Kidney epithelial cell (primary cell): ENCODE data around the gene DAPK1. TPM values are rescaled to one million over a fixed set of nuclear protein-coding genes. Genes with fewer than 3 reads are reported as not detected.

ENCODE experiments used
- DNase-seq: peaks from one replicate; pipeline ENCODE4 v3.0.0-alpha.2; 2010; ENCODE audit warnings: low read depth
- H3K27me3 ChIP-seq: 2 replicates; pipeline ENCODE4 v1.6.0; 2011; ENCODE audit warnings: low read length; ENCODE audit not compliant: control insufficient read depth, insufficient read depth
- H3K36me3 ChIP-seq: 2 replicates; pipeline ENCODE4 v1.5.1; 2011; ENCODE audit warnings: low read length; ENCODE audit not compliant: control insufficient read depth, insufficient read depth
- H3K4me3 ChIP-seq: 2 replicates; pipeline ENCODE4 v1.5.1; 2011; ENCODE audit warnings: low read depth, mild to moderate bottlenecking, control low read depth, low read length
- total RNA-seq: library from RNA; depleted of rRNA; stranded (reverse); fragments of >200 nt; gene quantifications from 2 replicates; pipeline ENCODE4 v1.2.3, GENCODE V29; 2015
- TF ChIP-seq, protein P1 (sequence below): IDR thresholded peaks from 2 replicates; pipeline ENCODE4 v1.5.1; 2011; ENCODE audit warnings: mild to moderate bottlenecking, moderate library complexity, low read length, control low read depth, inconsistent platforms; ENCODE audit not compliant: insufficient read depth, poor library complexity, severe bottlenecking

DAPK1 gene
- total RNA-seq, 1 donor from 2014 or later: 23.5 TPM

DNA sequence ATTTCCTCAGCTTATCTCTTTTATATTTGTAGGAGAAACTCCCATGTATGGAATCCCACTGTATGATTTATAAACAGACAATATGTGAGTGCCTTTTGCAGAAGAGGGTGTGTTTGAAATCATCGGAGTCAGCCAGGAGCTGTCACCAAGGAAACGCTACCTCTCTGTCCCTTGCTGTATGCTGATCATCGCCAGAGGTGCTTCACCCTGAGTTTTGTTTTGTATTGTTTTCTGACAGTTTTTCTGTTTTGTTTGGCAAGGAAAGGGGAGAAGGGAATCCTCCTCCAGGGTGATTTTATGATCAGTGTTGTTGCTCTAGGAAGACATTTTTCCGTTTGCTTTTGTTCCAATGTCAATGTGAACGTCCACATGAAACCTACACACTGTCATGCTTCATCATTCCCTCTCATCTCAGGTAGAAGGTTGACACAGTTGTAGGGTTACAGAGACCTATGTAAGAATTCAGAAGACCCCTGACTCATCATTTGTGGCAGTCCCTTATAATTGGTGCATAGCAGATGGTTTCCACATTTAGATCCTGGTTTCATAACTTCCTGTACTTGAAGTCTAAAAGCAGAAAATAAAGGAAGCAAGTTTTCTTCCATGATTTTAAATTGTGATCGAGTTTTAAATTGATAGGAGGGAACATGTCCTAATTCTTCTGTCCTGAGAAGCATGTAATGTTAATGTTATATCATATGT lies 210.3 kb downstream of the DAPK1 start:
- Histone ChIP-seq H3K27me3 (no peaks in the 10 kb centered on the region), H3K4me3 (no peak overlapping the region)

DNA sequence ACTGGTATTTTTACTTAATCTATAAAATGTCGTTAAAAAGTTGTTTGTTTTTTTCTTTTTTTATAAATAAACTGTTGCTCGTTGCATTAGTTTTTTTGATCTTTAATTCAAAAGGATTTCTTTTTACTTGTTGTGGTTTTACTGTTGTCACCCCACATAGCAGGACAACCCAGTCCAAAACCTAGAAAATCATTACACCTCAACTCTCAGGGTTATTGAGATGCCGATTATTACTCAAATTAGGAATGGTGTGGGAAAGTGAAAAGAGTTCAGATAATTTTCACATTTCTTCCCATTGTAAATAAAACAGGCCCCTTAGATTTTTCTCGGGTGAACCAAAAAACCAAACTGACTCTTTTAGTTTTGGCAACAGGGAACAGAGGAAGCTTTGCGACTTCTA lies 210.9 kb downstream of the DAPK1 start:
- Histone ChIP-seq H3K36me3 (peaks cover 5% of the 10 kb centered on the region), H3K27me3 (no peaks in the 10 kb centered on the region), H3K4me3 (no peak overlapping the region)
- TF ChIP-seq, protein P1, sequence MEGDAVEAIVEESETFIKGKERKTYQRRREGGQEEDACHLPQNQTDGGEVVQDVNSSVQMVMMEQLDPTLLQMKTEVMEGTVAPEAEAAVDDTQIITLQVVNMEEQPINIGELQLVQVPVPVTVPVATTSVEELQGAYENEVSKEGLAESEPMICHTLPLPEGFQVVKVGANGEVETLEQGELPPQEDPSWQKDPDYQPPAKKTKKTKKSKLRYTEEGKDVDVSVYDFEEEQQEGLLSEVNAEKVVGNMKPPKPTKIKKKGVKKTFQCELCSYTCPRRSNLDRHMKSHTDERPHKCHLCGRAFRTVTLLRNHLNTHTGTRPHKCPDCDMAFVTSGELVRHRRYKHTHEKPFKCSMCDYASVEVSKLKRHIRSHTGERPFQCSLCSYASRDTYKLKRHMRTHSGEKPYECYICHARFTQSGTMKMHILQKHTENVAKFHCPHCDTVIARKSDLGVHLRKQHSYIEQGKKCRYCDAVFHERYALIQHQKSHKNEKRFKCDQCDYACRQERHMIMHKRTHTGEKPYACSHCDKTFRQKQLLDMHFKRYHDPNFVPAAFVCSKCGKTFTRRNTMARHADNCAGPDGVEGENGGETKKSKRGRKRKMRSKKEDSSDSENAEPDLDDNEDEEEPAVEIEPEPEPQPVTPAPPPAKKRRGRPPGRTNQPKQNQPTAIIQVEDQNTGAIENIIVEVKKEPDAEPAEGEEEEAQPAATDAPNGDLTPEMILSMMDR: no peak
- DNase-seq: no peak

More for the DNA sequence above, 210.3 kb downstream of the DAPK1 start:
- DNase-seq: no peak
- TF ChIP-seq, protein P1: no peak
- H3K36me3 ChIP-seq: peaks cover 6% of the 10 kb centered on the region

DNA sequence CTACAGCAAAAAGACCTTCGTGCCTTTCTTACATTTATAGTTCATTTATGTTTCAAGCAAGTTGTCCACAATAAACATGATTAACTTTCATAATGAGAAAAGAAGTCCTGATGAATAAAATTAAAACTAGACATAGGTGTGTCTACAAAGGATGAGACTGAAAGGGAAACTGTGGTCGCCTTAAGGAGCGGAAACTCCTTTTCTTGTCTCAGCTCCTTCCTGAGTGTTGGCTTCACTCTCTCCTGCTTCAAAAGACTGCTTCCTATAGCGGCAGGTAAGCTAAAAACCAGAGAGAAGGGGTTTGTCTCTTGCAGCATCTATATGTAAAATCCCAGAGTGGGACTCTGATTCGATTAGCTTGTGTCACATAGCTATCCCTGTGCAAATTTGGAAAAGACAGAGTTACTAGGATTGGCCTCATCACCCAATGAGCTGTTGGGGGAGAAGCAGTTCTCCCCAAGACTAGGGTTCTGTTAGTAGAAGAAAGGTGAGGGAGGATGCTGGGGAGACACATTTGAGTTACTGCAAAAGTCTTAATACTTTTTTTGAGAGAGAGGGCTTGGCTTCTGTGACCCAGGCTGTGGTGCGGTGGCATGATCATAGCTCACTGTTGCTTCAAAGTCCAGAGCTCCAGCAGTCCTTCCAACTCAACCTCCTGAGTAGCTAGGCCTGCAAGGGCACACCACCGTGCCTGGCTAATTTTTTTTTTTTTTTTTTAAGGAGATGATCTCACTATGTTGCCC lies 211.5 kb downstream of the DAPK1 start:
- Histone ChIP-seq H3K4me3 (no peak overlapping the region), H3K36me3 (peaks cover 5% of the 10 kb centered on the region), H3K27me3 (no peaks in the 10 kb centered on the region)
- DNase-seq: no peak
- TF ChIP-seq, protein P1: no peak

DNA sequence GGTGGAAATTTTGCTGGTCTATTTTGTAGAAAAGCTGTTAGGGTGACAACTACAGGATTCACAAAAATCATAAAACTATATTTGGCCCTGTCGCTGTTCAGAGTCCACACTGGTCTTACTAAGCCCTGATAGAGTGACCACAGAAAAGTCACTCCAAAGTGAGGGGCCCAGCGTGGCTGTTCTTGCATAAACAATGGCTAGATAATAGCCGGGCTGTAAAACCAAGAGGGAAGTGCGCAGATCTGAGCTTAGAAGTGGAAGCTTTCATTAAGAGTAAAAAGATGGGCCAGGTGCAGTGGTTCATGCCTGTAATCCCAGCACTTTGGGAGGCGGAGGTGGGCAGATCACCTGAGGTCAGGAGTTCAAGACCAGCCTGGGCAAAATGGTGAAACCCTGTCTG lies 212.8 kb downstream of the DAPK1 start:
- no peak overlapping the region for H3K4me3 ChIP-seq
- no peaks in the 10 kb centered on the region for H3K27me3 ChIP-seq
- DNase-seq: no peak
- TF ChIP-seq, protein P1: no peak
- peaks cover 5% of the 10 kb centered on the region for H3K36me3 ChIP-seq

DNA sequence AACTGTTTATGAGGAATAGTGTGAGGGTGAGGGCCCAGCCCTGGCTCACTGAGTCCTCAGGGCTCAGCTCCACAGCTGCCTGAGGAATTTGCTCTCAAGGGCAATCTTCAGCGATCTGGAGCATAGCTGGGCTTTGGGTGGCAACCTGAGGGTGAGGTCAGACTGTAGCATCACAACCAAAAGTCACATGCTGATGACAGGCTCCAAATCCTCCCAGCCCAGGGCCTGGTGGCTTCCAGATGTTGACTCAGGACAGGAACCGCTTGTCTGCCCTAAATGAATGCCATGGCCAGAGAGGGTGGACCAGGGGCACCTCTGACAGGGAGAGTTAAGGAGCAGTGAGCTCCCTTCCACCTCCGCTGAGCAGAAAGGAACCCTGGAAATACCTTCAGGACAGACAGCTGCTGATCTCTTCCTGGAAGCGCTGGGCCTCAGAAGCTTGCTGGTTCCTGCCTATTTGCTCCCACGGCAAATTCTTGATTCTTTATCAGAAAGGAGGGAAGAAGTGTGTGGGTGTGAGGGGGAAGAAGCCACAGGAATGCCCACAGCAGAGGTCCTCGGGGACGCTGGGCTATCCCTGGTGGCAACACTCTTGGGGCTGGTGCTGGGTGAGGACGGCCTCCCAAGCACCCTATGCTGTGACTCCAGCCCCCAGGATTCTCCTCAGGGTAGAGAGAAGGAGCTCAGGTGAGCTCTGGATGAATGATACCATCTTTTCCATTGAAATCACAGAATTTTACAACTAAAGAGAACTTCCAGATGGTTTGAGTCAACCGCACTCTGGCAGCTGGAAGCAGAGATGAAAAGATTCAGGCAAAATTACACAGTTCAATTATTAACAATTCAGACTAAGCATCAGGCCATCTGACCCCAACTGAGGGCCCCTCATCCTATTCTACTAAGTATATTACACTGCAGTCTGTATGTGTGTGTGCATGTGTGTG lies 214.5 kb downstream of the DAPK1 start:
- TF ChIP-seq, protein P1: no peak
- Histone ChIP-seq H3K4me3 (no peak overlapping the region), H3K36me3 (no peaks in the 10 kb centered on the region), H3K27me3 (no peaks in the 10 kb centered on the region)
- peak; percentile 71 for DNase-seq
